HPDE6-E6E7 (cell line): ENCODE data around the gene SHKBP1.
"Not testable (repeated sequence)": the region's sequence is repeated elsewhere in the genome, so short reads cannot be mapped to it uniquely, and the experiment has no call there.

Source experiments
- DNase-seq: peaks from one replicate; pipeline ENCODE4 v3.0.0; 2011; ENCODE audit warnings: missing footprints; ENCODE audit errors: extremely low spot score

The SHKBP1 gene

GRCh38 chr19:40617961-40618360 lies 41.3 kb downstream of the SHKBP1 start:
- DNase-seq = no peak

GRCh38 chr19:40619333-40620160 lies 42.9 kb downstream of the SHKBP1 start:
- DNase-seq = no peak

- no peak for DNase-seq
Measured at GRCh38 chr19:40620161-40620485, 43.5 kb downstream of the SHKBP1 start.

GRCh38 chr19:40621283-40621682 lies 44.6 kb downstream of the SHKBP1 start:
- DNase-seq = no peak

GRCh38 chr19:40621966-40622772 lies 45.5 kb downstream of the SHKBP1 start:
- DNase-seq = no peak

GRCh38 chr19:40622773-40623075 lies 46.1 kb downstream of the SHKBP1 start:
- DNase-seq = no peak

- DNase-seq = no peak
Measured at GRCh38 chr19:40623403-40624251, 47.0 kb downstream of the SHKBP1 start.

- not testable (repeated sequence) for DNase-seq
Measured at GRCh38 chr19:40624369-40625153, 47.9 kb downstream of the SHKBP1 start.

- no peak for DNase-seq
Measured at GRCh38 chr19:40625406-40626120, 48.9 kb downstream of the SHKBP1 start.

- no peak for DNase-seq
Measured at GRCh38 chr19:40626918-40627317, 50.2 kb downstream of the SHKBP1 start.

- DNase-seq = no peak
Measured at GRCh38 chr19:40627486-40628279, 51.0 kb downstream of the SHKBP1 start.

GRCh38 chr19:40629346-40629745 lies 52.7 kb downstream of the SHKBP1 start:
- DNase-seq = no peak

- DNase-seq = no peak
Measured at GRCh38 chr19:40630571-40631160, 54.0 kb downstream of the SHKBP1 start.

GRCh38 chr19:40632311-40633036 lies 55.8 kb downstream of the SHKBP1 start:
- no peak for DNase-seq

GRCh38 chr19:40633207-40633606 lies 56.5 kb downstream of the SHKBP1 start:
- no peak for DNase-seq

- no peak for DNase-seq
Measured at GRCh38 chr19:40638327-40638726, 61.7 kb downstream of the SHKBP1 start.

GRCh38 chr19:40639638-40639982 lies 62.9 kb downstream of the SHKBP1 start:
- DNase-seq = no peak

- DNase-seq = no peak
Measured at GRCh38 chr19:40640744-40641143, 64.1 kb downstream of the SHKBP1 start.
